Activated T-helper 1 cell treated with anti-CD3 and anti-CD28 coated beads, Interleukin-12 subunit alpha, Interleukin-12 subunit beta, Interleukin-2, Interleukin-4 antibody, amounts not matched to agents 30 ng/mL and 10 ng/mL and 1 ng/mL, durations not matched to agents 14 hours and 24 hours and 36 hours (primary cell): ENCODE measurements around the gene BCAS1. TPM values are rescaled to one million over a fixed set of nuclear protein-coding genes. Genes with fewer than 3 reads are reported as not detected.

Experiments
- DNase-seq: peaks from one replicate; pipeline ENCODE4 v3.0.0; 2021; ENCODE audit warnings: low spot score
- H3K27ac Mint-ChIP-seq: one replicate; pipeline ENCODE4 v1.8.0; 2021; ENCODE audit warnings: mild to moderate bottlenecking, mixed read lengths
- H3K27me3 Mint-ChIP-seq: one replicate; pipeline ENCODE4 v1.8.0; 2022; ENCODE audit warnings: mild to moderate bottlenecking, moderate library complexity, mixed read lengths; ENCODE audit not compliant: insufficient read depth
- H3K36me3 Mint-ChIP-seq: one replicate; pipeline ENCODE4 v1.8.0; 2021; ENCODE audit warnings: low read depth, mixed read lengths
- H3K4me1 Mint-ChIP-seq: one replicate; pipeline ENCODE4 v1.8.0; 2021; ENCODE audit warnings: low read depth, mixed read lengths
- H3K4me3 Mint-ChIP-seq: one replicate; pipeline ENCODE4 v1.8.0; 2021; ENCODE audit warnings: mild to moderate bottlenecking, moderate library complexity, mixed read lengths
- H3K9me3 Mint-ChIP-seq: one replicate; pipeline ENCODE4 v1.8.0; 2021; ENCODE audit warnings: mixed read lengths
- intact Hi-C: fragments of 100-400 bp; cut with micrococcal nuclease; formaldehyde crosslinking; loops from one replicate; pipeline ENCODE4 v1.15.1; 2024
- total RNA-seq: library from RNA; stranded (reverse); gene quantifications from 2 replicates; pipeline ENCODE4 v1.2.3, GENCODE V29; 2022

BCAS1 gene
- total RNA-seq, 1 donor from 2014 or later = not detected

GRCh38 chr20:53905019-53905819 is 165.2 kb downstream of the BCAS1 start:
- intact Hi-C loops = no loop called here
- Mint-ChIP-seq H3K27ac (no peak overlapping the region), H3K4me3 (no peak overlapping the region), H3K4me1 (peaks cover 46% of the 10 kb centered on the region), H3K36me3 (no peaks in the 10 kb centered on the region), H3K9me3 (no peaks in the 10 kb centered on the region), H3K27me3 (no peaks in the 10 kb centered on the region)
- no peak for DNase-seq

GRCh38 chr20:53904261-53904660 is 166.1 kb downstream of the BCAS1 start:
- intact Hi-C loops = no loop called here
- no peak overlapping the region for H3K4me3 Mint-ChIP-seq

GRCh38 chr20:53903652-53903987 is 166.8 kb downstream of the BCAS1 start:
- Mint-ChIP-seq H3K4me3 (no peak overlapping the region), H3K9me3 (no peaks in the 10 kb centered on the region), H3K4me1 (peaks cover 62% of the 10 kb centered on the region), H3K36me3 (peaks cover under 1% of the 10 kb centered on the region), H3K27ac (no peak overlapping the region), H3K27me3 (no peaks in the 10 kb centered on the region)
- no peak for DNase-seq
- intact Hi-C loops = loop anchor here (1.0 kb wide), 1 partner anchor 10 kb away; no protein-coding TSS in a partner anchor

More at GRCh38 chr20:53904261-53904660, 166.1 kb downstream of the BCAS1 start:
- Mint-ChIP-seq H3K4me1 (peaks cover 55% of the 10 kb centered on the region), H3K9me3 (no peaks in the 10 kb centered on the region), H3K27ac (no peak overlapping the region), H3K27me3 (no peaks in the 10 kb centered on the region), H3K36me3 (no peaks in the 10 kb centered on the region)
- no peak for DNase-seq

GRCh38 chr20:53902968-53903651 is 167.3 kb downstream of the BCAS1 start:
- intact Hi-C loops = loop anchor here (1.0 kb wide), 1 partner anchor 10 kb away; no protein-coding TSS in a partner anchor
- peaks cover 1% of the 10 kb centered on the region for H3K36me3 Mint-ChIP-seq
- H3K4me3 Mint-ChIP-seq = no peak overlapping the region
- DNase-seq = no peak
- no peak overlapping the region for H3K27ac Mint-ChIP-seq
- no peaks in the 10 kb centered on the region for H3K27me3 Mint-ChIP-seq
- H3K9me3 Mint-ChIP-seq = no peaks in the 10 kb centered on the region
- peaks cover 64% of the 10 kb centered on the region for H3K4me1 Mint-ChIP-seq

- H3K4me1 Mint-ChIP-seq = peaks cover 63% of the 10 kb centered on the region
- intact Hi-C loops = no loop called here
- no peaks in the 10 kb centered on the region for H3K27me3 Mint-ChIP-seq
- H3K4me3 Mint-ChIP-seq = no peak overlapping the region
- no peak for DNase-seq
- no peak overlapping the region for H3K27ac Mint-ChIP-seq
- H3K9me3 Mint-ChIP-seq = no peaks in the 10 kb centered on the region
- peaks cover 1% of the 10 kb centered on the region for H3K36me3 Mint-ChIP-seq
Measured at GRCh38 chr20:53901497-53902096, 168.8 kb downstream of the BCAS1 start.

GRCh38 chr20:53901064-53901463 is 169.3 kb downstream of the BCAS1 start:
- Mint-ChIP-seq H3K27ac (no peak overlapping the region), H3K4me1 (peaks cover 60% of the 10 kb centered on the region), H3K27me3 (no peaks in the 10 kb centered on the region), H3K4me3 (no peak overlapping the region), H3K36me3 (peaks cover 1% of the 10 kb centered on the region), H3K9me3 (no peaks in the 10 kb centered on the region)
- intact Hi-C loops = no loop called here
- DNase-seq = no peak

- no peak for DNase-seq
- Mint-ChIP-seq H3K4me3 (no peak overlapping the region), H3K36me3 (peaks cover 1% of the 10 kb centered on the region), H3K27ac (peak overlapping the region; percentile 87), H3K27me3 (no peaks in the 10 kb centered on the region), H3K4me1 (peaks cover 56% of the 10 kb centered on the region), H3K9me3 (no peaks in the 10 kb centered on the region)
- intact Hi-C loops = loop anchor here (1.0 kb wide), 1 partner anchor 15 kb away; no protein-coding TSS in a partner anchor
Measured at GRCh38 chr20:53900380-53900999, 169.9 kb downstream of the BCAS1 start.

- Mint-ChIP-seq H3K27ac (peak overlapping the region; percentile 87), H3K4me1 (peaks cover 56% of the 10 kb centered on the region), H3K27me3 (no peaks in the 10 kb centered on the region), H3K36me3 (peaks cover 1% of the 10 kb centered on the region), H3K4me3 (peak overlapping the region; percentile 69), H3K9me3 (no peaks in the 10 kb centered on the region)
- DNase-seq = peak; percentile 74
- intact Hi-C loops = loop anchor here (1.0 to 10.0 kb wide), 7 partner anchors 14 to 825 kb away; no protein-coding TSS in a partner anchor
Measured at GRCh38 chr20:53899351-53900167, 170.8 kb downstream of the BCAS1 start.

- peaks cover 59% of the 10 kb centered on the region for H3K4me1 Mint-ChIP-seq
- no peaks in the 10 kb centered on the region for H3K27me3 Mint-ChIP-seq
- no peak overlapping the region for H3K4me3 Mint-ChIP-seq
- H3K27ac Mint-ChIP-seq = peak overlapping the region; percentile 77
- no peaks in the 10 kb centered on the region for H3K9me3 Mint-ChIP-seq
- no peak for DNase-seq
- intact Hi-C loops = loop anchor here (2.0 to 10.0 kb wide), 2 partner anchors 36 to 824 kb away; no protein-coding TSS in a partner anchor
- peaks cover 1% of the 10 kb centered on the region for H3K36me3 Mint-ChIP-seq
Measured at GRCh38 chr20:53898556-53898931, 171.8 kb downstream of the BCAS1 start.

GRCh38 chr20:53897884-53898555 is 172.4 kb downstream of the BCAS1 start:
- no peak for DNase-seq
- Mint-ChIP-seq H3K36me3 (peaks cover 1% of the 10 kb centered on the region), H3K4me1 (peaks cover 59% of the 10 kb centered on the region), H3K4me3 (no peak overlapping the region), H3K27ac (no peak overlapping the region), H3K27me3 (no peaks in the 10 kb centered on the region), H3K9me3 (no peaks in the 10 kb centered on the region)
- intact Hi-C loops = loop anchor here (2.0 to 10.0 kb wide), 2 partner anchors 37 to 823 kb away; no protein-coding TSS in a partner anchor

GRCh38 chr20:53896647-53897046 is 173.7 kb downstream of the BCAS1 start:
- no peak overlapping the region for H3K4me3 Mint-ChIP-seq
- no peaks in the 10 kb centered on the region for H3K27me3 Mint-ChIP-seq
- H3K4me1 Mint-ChIP-seq = peaks cover 61% of the 10 kb centered on the region
- intact Hi-C loops = loop anchor here (10.0 kb wide), 1 partner anchor 822 kb away; no protein-coding TSS in a partner anchor
- peaks cover 1% of the 10 kb centered on the region for H3K36me3 Mint-ChIP-seq
- no peaks in the 10 kb centered on the region for H3K9me3 Mint-ChIP-seq
- H3K27ac Mint-ChIP-seq = no peak overlapping the region
- no peak for DNase-seq
